Activated T-helper 9 cell treated with anti-CD3 and anti-CD28 coated beads, Interleukin-2, amount 50 U/mL, for 16 hours (primary cell): Measurements from ENCODE around the gene CDC45.
"Not testable (repeated sequence)": the region's sequence is repeated elsewhere in the genome, so short reads cannot be mapped to it uniquely, and the experiment has no call there.

Experiments used
- DNase-seq: peaks from one replicate; pipeline ENCODE4 v3.0.0-alpha.2; 2020; ENCODE audit warnings: low read depth

CDC45 gene

GRCh38 chr22:19530751-19531150, 51.0 kb downstream of the CDC45 start:
- DNase-seq: no peak

DNA sequence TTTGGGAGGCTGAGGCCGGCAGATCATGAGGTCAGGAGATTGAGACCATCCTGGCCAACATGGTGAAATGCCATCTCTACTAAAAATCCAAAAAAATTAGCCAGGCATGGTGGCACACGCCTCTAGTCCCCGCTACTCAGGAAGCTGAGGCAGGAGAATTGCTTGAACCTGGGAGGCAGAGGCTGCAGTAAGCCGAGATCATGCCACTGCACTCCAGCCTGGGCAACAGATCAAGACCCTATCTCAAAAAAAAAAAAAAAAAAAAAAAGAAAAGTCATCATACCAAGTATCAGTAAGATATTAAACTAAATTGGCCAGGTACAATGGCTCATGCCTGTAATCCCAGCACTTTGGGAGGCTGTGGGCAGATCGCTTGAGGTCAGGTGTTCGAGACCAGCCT, 51.6 kb downstream of the CDC45 start:
- DNase-seq: not testable (repeated sequence)

- DNase-seq: no peak
Measured at GRCh38 chr22:19533049-19533626, 53.4 kb downstream of the CDC45 start.

DNA sequence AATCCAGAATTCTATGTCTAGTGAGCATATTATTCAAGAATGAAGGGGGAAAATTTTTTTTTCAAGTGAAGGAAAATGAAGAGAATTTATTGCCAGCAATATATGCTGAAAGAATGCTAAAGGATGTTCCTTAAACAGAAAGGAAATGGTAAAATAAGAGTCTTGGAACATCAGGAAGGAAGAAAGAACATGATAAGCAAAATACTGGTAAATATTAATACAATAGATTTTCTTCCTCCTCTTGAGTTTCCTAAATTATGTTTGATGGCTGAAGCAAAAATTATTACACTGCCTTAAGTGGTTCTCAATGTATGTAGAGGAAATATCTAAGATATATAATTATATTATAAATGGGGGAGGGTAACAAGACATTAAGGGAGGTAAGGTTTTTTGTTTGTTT, 54.1 kb downstream of the CDC45 start:
- no peak for DNase-seq

- DNase-seq: no peak
Measured at GRCh38 chr22:19535001-19535400, 55.3 kb downstream of the CDC45 start.

DNA sequence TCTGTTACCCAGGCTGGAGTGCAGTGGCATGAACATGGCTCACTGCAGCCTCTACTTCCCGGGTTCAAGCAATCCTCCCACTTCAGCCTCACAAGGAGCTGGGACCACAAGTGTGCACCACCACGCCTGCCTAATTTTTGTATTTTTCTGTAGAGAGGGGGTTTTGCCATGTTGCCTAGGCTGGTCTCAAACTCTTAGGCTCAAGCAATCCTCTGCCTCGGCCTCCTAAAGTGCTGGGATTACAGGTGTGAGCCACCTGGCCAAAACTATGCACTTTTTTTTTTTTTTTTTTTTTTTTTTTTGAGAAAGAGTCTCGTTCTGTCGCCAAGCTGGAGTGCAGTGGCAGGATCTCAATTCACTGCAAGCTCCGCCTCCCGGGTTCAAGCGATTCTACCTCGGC, 56.8 kb downstream of the CDC45 start:
- no peak for DNase-seq

GRCh38 chr22:19537941-19538488, 58.3 kb downstream of the CDC45 start:
- DNase-seq: no peak

DNA sequence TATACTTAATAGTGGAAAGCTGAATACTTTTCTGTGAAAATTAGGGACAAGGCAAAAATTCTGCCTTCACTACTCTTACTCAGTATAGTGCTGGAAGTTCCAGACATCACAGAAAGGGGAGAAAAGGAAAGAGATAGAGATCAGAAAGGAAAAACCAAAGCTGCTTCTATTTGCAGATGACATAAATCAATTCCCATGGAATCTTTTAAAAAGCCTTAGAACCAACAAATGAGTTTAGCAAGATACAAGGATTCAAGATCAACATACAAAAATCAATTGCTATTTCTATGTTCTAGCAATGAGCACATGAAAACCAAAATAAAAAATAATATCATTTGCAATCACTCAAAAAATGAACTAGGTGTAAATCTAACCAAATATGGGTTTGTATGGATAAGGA, 60.7 kb downstream of the CDC45 start:
- DNase-seq: no peak

DNA sequence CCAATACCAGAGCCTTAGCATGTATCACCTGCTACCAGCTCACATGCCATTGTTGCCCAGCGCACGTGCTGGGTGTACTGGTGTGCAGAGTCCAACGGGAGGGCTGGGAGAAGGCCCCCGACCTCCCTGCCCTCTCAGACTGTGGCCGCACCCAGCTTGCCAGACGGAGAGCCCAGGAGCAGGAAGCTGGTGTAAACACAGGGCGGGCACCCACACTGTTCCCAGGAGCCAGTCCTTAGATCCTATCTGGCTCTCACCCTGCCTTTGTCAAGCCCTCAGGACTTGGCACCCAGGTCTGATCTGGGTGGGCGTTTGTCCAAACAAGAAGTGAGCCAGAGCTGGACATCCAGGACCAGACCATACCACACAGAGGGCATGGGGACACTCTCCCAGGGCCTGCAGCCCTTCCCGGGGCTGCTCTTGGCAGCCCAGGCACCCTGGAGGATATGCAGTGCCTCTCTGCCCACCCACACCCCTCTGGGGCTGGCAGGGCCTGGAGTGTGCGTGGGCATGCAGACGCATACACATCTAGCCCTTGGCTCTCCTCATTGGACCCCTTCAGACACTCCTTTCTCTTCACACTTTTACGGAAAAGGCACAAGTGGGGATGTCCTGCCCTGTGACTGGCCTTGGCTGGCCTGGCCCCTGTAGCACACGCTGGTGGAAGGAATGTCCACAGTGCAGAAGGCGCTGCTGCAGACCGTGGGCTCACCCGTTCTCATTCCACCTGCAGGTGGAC, 64.4 kb downstream of the CDC45 start:
- DNase-seq: no peak

DNA sequence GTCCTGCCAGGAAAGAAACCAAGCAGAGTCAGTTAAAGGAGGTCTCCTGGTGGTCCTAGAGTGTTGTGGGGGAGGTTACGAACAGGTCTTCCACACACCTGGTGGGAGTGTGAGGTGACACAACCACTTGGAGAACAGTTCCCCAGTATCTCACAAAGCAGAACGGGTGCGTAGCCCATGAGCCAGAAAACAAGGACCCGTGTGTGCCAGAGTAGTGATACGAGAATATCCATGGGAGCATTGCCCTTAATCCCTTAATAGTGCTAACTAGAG, 66.2 kb downstream of the CDC45 start:
- DNase-seq: no peak

GRCh38 chr22:19546680-19547079, 67.0 kb downstream of the CDC45 start:
- DNase-seq: no peak

GRCh38 chr22:19547620-19548019, 67.9 kb downstream of the CDC45 start:
- DNase-seq: no peak

DNA sequence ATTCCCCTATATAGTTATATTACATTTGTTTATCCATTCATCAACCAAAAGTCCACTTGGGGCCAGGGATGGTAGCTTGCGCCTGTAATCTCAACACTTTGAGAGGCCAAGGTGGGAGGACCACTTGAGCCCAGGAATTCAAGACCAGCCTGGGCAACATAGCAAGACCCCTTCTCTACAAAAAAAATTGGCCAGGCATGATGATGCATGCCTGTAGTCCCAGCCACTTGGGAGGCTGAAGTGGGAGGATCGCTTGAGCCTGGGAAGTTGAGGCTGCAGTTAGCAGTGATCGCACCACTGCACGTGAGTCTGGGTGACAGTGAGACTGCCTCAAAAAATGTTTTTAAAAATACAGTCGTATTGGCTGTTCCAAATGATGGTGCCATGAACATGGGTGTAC, 68.7 kb downstream of the CDC45 start:
- not testable (repeated sequence) for DNase-seq

- no peak for DNase-seq
Measured at GRCh38 chr22:19548964-19549363, 69.2 kb downstream of the CDC45 start.

GRCh38 chr22:19549428-19549827, 69.7 kb downstream of the CDC45 start:
- no peak for DNase-seq

- no peak for DNase-seq
Measured at GRCh38 chr22:19550382-19550781, 70.7 kb downstream of the CDC45 start.

- DNase-seq: no peak
Measured at GRCh38 chr22:19553201-19553600, 73.5 kb downstream of the CDC45 start.

DNA sequence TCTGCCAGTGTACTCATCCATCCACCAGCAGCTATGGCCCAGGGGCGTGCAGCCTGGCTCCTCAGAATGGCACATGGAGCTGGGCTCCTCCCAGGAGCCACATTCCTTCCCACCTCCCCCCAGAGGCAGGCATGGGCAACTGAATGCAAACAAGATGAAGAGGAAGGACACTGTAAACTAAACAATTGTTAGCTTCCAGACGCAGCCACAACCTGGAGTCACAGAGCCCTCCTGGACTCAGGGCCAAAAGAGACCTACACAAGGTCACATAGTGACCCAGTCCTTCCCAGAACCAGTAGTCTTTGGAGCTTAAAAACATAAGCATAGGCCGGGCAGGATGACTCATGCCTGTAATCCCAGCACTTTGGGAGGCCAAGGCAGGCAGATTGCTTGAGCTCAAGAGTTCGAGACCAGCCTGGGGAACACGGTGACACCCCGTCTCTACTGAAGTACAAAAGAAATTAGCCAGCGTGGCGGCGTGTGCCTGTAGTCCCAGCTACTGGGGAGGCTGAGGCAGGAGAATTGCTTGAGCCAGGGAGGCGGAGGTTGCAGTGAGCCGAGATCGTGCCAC, 75.2 kb downstream of the CDC45 start:
- DNase-seq: no peak

DNA sequence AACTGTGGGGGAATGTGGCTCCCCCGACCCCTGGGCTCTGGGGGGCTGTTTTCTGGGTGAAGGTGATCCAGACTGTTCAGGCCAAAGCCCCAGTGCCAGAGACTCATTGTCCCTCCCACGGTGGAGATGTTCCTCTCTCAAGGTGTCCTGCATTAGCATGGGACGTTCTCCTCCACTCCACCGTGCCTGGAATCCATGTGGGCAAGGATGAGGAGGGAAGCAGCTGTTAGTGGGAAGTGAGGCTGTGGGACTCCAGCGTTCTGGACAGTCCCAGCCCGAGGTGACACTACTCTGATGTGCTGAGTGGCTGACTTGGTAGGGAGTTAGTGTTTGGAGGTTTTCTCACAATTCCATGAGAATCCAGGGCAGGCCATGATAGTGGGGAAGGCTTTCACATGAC, 75.9 kb downstream of the CDC45 start:
- DNase-seq: no peak

GRCh38 chr22:19556963-19557545, 77.3 kb downstream of the CDC45 start:
- no peak for DNase-seq

GRCh38 chr22:19559324-19559811, 79.6 kb downstream of the CDC45 start:
- no peak for DNase-seq

DNA sequence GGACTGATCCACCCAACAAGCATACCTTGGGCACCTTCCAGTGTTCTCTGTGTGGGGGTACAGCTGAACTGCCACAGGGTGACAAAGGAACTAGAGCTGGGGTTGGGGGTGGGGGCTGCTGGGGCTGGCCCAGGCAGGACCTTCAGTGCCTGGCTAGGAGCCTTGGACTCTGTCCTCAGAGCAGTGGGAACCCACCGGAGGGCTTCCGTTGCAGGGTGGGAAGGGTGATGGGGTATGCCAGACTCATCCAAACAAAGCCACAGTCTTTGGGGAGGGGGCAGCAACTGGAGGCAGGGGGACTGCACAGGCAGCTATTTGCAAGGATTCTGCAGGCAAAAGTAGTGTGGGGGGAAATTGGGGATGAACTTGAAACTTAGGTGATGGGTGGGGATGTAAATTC, 80.2 kb downstream of the CDC45 start:
- no peak for DNase-seq
